ENCODE results near the gene SEMA3F.

The SEMA3F gene

GRCh38 chr3:50170689-50171088 lies 15.6 kb downstream of the SEMA3F start:
- DNase-seq (ENCODE audit: low spot score): no peak

GRCh38 chr3:50171540-50172301 lies 16.6 kb downstream of the SEMA3F start:
- no peak for DNase-seq (ENCODE audit: low spot score)

GRCh38 chr3:50172626-50173220 lies 17.6 kb downstream of the SEMA3F start:
- no peak for DNase-seq (ENCODE audit: low spot score)

- DNase-seq (ENCODE audit: low spot score): peak; percentile 71
Observed at GRCh38 chr3:50173685-50174516, 18.8 kb downstream of the SEMA3F start.

GRCh38 chr3:50174517-50174895 lies 19.4 kb downstream of the SEMA3F start:
- no peak for DNase-seq (ENCODE audit: low spot score)

- DNase-seq (ENCODE audit: low spot score): no peak
Observed at GRCh38 chr3:50174947-50175524, 19.9 kb downstream of the SEMA3F start.

GRCh38 chr3:50177346-50177745 lies 22.2 kb downstream of the SEMA3F start:
- no peak for DNase-seq (ENCODE audit: low spot score)

GRCh38 chr3:50179710-50180109 lies 24.6 kb downstream of the SEMA3F start:
- no peak for DNase-seq (ENCODE audit: low spot score)

GRCh38 chr3:50181985-50182384 lies 26.9 kb downstream of the SEMA3F start:
- no peak for DNase-seq (ENCODE audit: low spot score)

GRCh38 chr3:50182533-50183099 lies 27.5 kb downstream of the SEMA3F start:
- DNase-seq (ENCODE audit: low spot score): no peak

- DNase-seq (ENCODE audit: low spot score): no peak
Observed at GRCh38 chr3:50183755-50184154, 28.6 kb downstream of the SEMA3F start.

- DNase-seq (ENCODE audit: low spot score): no peak
Observed at GRCh38 chr3:50184242-50184978, 29.3 kb downstream of the SEMA3F start.

- DNase-seq (ENCODE audit: low spot score): no peak
Observed at GRCh38 chr3:50185230-50185629, 30.1 kb downstream of the SEMA3F start.

- no peak for DNase-seq (ENCODE audit: low spot score)
Observed at GRCh38 chr3:50186096-50186495, 31.0 kb downstream of the SEMA3F start.

GRCh38 chr3:50187750-50188149 lies 32.6 kb downstream of the SEMA3F start:
- DNase-seq (ENCODE audit: low spot score): no peak

- DNase-seq (ENCODE audit: low spot score): peak; percentile 80
Observed at GRCh38 chr3:50189274-50189673, 34.1 kb downstream of the SEMA3F start.

GRCh38 chr3:50189989-50190388 lies 34.9 kb downstream of the SEMA3F start:
- DNase-seq (ENCODE audit: low spot score): no peak

- no peak for DNase-seq (ENCODE audit: low spot score)
Observed at GRCh38 chr3:50190936-50191660, 36.0 kb downstream of the SEMA3F start, which contains the start of gene GNAT1. GNAT1 (plus strand) TSS chr3:50191610; CDS start chr3:50191726, 116 bp downstream.

- DNase-seq (ENCODE audit: low spot score): no peak
Observed at GRCh38 chr3:50192124-50192523, 37.0 kb downstream of the SEMA3F start.

- DNase-seq (ENCODE audit: low spot score): peak; percentile 78
Observed at GRCh38 chr3:50192689-50193141, 37.6 kb downstream of the SEMA3F start.

- DNase-seq (ENCODE audit: low spot score): no peak
Observed at GRCh38 chr3:50193286-50193685, 38.2 kb downstream of the SEMA3F start.
